GM04504 (cell line): ENCODE results near the gene SPNS1.

Experiments used
- DNase-seq: peaks from one replicate; pipeline ENCODE4 v3.0.0-alpha.2; 2012; ENCODE audit warnings: low read depth

SPNS1 gene

GRCh38 chr16:28990375-28991040 is 15.9 kb downstream of the SPNS1 start:
- DNase-seq = no peak

GRCh38 chr16:28991687-28992086 is 17.1 kb downstream of the SPNS1 start:
- no peak for DNase-seq

- no peak for DNase-seq
Observed at GRCh38 chr16:28992496-28992895, 17.9 kb downstream of the SPNS1 start.

GRCh38 chr16:28998837-28999236 is 24.3 kb downstream of the SPNS1 start:
- DNase-seq = no peak

GRCh38 chr16:28999577-28999976 is 25.0 kb downstream of the SPNS1 start:
- DNase-seq = no peak

- no peak for DNase-seq
Observed at GRCh38 chr16:29000019-29000418, 25.4 kb downstream of the SPNS1 start.

GRCh38 chr16:29004496-29005139 is 30.0 kb downstream of the SPNS1 start:
- DNase-seq = peak; percentile 49

GRCh38 chr16:29007730-29008593 is 33.4 kb downstream of the SPNS1 start:
- DNase-seq = peak; percentile 73

GRCh38 chr16:29009050-29009837 is 34.7 kb downstream of the SPNS1 start:
- no peak for DNase-seq

GRCh38 chr16:29009838-29010166 is 35.2 kb downstream of the SPNS1 start:
- no peak for DNase-seq

- no peak for DNase-seq
Observed at GRCh38 chr16:29011112-29011511, 36.5 kb downstream of the SPNS1 start.

- no peak for DNase-seq
Observed at GRCh38 chr16:29011851-29012250, 37.3 kb downstream of the SPNS1 start.

GRCh38 chr16:29012913-29013553 is 38.5 kb downstream of the SPNS1 start:
- DNase-seq = no peak

- DNase-seq = no peak
Observed at GRCh38 chr16:29014561-29015069, 40.0 kb downstream of the SPNS1 start.

- no peak for DNase-seq
Observed at GRCh38 chr16:29022196-29022595, 47.6 kb downstream of the SPNS1 start.

- DNase-seq = no peak
Observed at GRCh38 chr16:29023279-29024277, 49.0 kb downstream of the SPNS1 start.

GRCh38 chr16:29024278-29024677 is 49.7 kb downstream of the SPNS1 start:
- no peak for DNase-seq

- DNase-seq = no peak
Observed at GRCh38 chr16:29025218-29025617, 50.6 kb downstream of the SPNS1 start.

GRCh38 chr16:29025735-29026134 is 51.2 kb downstream of the SPNS1 start:
- no peak for DNase-seq

GRCh38 chr16:29028457-29029167 is 54.0 kb downstream of the SPNS1 start:
- DNase-seq = no peak
